Peyer's patch (tissue), 4 donors: Measurements from ENCODE around the gene TRIP11. TPM values are rescaled to one million over a fixed set of nuclear protein-coding genes. Genes with fewer than 3 reads are reported as not detected.

ENCODE experiments used
- DNase-seq, 3 donors: peaks; one replicate each; pipeline ENCODE4 v3.0.0-alpha.2; 2017 to 2019
- H3K27ac ChIP-seq, 4 donors: fragments of 200-600 bp; sonication (generic); one replicate each; pipeline ENCODE4 v1.5.1; 2016 to 2019
- H3K27me3 ChIP-seq, 2 donors: fragments of 200-600 bp; sonication (generic); one replicate each; pipeline ENCODE4 v1.5.1; 2019
- H3K36me3 ChIP-seq, 3 donors: fragments of 200-600 bp; sonication (generic); one replicate each; pipeline ENCODE4 v1.5.1; 2016 to 2019
- H3K4me1 ChIP-seq, 4 donors: fragments of 200-600 bp; sonication (generic); one replicate each; pipeline ENCODE4 v1.5.1; 2016 to 2019
- H3K4me3 ChIP-seq, 4 donors: fragments of 200-600 bp; sonication (generic); 1 replicate in 3 of 4; 2 replicates in 1 of 4; pipeline ENCODE4 v1.5.1; 2016 to 2019; ENCODE audit warnings: mild to moderate bottlenecking in 1 of 4
- H3K9me3 ChIP-seq, 4 donors: fragments of 200-600 bp; sonication (generic); one replicate each; pipeline ENCODE4 v1.5.1; 2016 to 2019; ENCODE audit warnings: mild to moderate bottlenecking in 1 of 4
- POLR2A ChIP-seq, 2 donors: fragments of 450-650 bp; IDR thresholded peaks; one replicate each; pipeline ENCODE4 v1.5.1; 2017; ENCODE audit warnings: antibody characterized with exemption in 2 of 2, mild to moderate bottlenecking in 2 of 2, moderate library complexity in 2 of 2
- total RNA-seq, 4 donors: library from RNA; depleted of rRNA; stranded (reverse); fragments of >200 nt; gene quantifications; one replicate each; pipeline ENCODE4 v1.1.0, GENCODE V29; 2016
- TF ChIP-seq, protein P1 (sequence below), 6 experiments: fragments of 450-650 bp in 4 of 6; fragments of 200-600 bp in 2 of 6; sonication (generic) in 1 of 6; IDR thresholded peaks; one replicate each; pipeline ENCODE4 v1.5.1; 2017 to 2019; ENCODE audit warnings: antibody characterized with exemption in 6 of 6, mild to moderate bottlenecking in 3 of 6, moderate library complexity in 1 of 6

The TRIP11 gene
- total RNA-seq, 4 donors from 2014 or later = 24.0 to 74.3 (median 44.7) TPM

DNA sequence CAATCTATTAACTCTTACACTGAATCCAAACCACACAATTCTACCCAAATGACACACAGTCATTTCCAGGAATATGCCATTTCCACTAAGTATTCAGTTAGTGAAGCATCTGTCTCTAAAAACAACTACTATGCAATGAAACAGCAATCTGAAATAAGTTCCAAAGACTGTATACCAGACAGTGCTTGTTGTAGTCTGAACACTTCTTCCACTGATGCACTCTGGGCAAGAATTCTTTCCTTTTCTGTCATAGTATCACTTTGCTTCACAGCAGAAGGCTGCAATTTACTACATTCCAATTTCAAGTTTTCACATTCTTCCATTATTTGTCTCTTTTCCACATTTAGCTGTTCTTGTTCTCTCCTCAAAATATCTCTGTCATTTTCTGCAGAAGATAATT is 25.8 kb downstream of the TRIP11 start:
- Histone ChIP-seq H3K27ac (no peak overlapping the region), H3K4me3 (no peak overlapping the region), H3K4me1 (no peaks in the 10 kb centered on the region), H3K27me3 (no peaks in the 10 kb centered on the region), H3K36me3 (peaks cover 0 to 81% (median 0%) of the 10 kb centered on the region in 3 donors), H3K9me3 (no peaks in the 10 kb centered on the region)
- no peak for DNase-seq
- TF ChIP-seq, protein P1, sequence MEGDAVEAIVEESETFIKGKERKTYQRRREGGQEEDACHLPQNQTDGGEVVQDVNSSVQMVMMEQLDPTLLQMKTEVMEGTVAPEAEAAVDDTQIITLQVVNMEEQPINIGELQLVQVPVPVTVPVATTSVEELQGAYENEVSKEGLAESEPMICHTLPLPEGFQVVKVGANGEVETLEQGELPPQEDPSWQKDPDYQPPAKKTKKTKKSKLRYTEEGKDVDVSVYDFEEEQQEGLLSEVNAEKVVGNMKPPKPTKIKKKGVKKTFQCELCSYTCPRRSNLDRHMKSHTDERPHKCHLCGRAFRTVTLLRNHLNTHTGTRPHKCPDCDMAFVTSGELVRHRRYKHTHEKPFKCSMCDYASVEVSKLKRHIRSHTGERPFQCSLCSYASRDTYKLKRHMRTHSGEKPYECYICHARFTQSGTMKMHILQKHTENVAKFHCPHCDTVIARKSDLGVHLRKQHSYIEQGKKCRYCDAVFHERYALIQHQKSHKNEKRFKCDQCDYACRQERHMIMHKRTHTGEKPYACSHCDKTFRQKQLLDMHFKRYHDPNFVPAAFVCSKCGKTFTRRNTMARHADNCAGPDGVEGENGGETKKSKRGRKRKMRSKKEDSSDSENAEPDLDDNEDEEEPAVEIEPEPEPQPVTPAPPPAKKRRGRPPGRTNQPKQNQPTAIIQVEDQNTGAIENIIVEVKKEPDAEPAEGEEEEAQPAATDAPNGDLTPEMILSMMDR (IDR thresholded peaks at IDR 0.05) = no peak
- TF ChIP-seq POLR2A (IDR thresholded peaks at IDR 0.05) = no peak

DNA sequence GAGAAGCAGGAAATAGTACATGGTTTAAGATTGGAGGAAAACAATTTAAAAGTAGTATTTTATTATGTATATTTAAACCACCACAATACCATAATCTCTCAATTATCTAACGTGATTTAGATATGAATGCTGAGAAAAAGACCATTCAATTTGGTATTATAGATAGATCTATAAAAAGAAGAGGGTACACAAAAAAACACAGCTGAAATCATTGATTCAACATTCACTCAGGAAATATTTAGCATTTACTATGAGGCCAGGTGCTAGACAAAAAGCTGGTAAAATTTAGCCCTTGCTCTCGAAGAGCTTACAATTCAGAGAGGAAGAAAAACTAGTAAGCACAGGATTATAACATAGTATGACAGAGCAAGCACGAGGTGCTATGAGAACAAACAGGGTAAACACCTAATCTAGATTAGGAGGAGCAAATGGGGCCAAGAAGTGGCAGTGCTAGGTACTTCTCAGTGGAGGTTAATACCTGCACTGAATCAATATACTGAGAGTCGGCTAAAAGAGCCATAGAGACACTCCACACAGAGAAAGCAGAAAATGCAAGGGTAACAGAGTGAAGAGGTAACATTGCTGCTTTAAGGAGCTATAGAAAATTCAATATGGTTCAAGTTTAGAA is 27.6 kb downstream of the TRIP11 start:
- no peak for DNase-seq
- H3K27me3 ChIP-seq = no peaks in the 10 kb centered on the region
- peaks cover 0 to 86% (median 0%) of the 10 kb centered on the region in 3 donors for H3K36me3 ChIP-seq
- TF ChIP-seq POLR2A (IDR thresholded peaks at IDR 0.05) = no peak
- TF ChIP-seq, protein P1 (IDR thresholded peaks at IDR 0.05) = no peak
- H3K9me3 ChIP-seq = no peaks in the 10 kb centered on the region
- no peak overlapping the region for H3K27ac ChIP-seq
- H3K4me1 ChIP-seq = no peaks in the 10 kb centered on the region
- no peak overlapping the region for H3K4me3 ChIP-seq

DNA sequence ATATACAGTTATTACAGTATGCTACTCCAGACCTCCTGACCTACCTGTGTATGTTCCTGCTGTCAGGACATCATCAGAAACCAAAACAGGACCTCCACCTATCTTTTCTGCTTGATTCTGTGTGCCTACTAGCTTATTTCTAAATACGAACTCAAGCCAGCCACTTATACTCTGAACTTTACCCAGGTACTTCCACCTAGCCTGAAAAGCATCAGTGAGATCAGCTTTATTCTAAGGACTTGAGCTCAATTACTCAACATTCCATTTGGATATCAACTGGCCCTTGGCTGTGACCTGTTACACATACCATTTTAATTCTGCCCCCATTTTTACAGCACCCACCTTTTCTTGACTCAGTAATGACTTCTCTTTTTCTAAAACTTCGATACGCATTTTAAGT is 29.2 kb downstream of the TRIP11 start:
- TF ChIP-seq, protein P1 (IDR thresholded peaks at IDR 0.05) = no peak
- TF ChIP-seq POLR2A (IDR thresholded peaks at IDR 0.05) = no peak
- Histone ChIP-seq H3K4me3 (no peak overlapping the region), H3K9me3 (no peaks in the 10 kb centered on the region), H3K27me3 (no peaks in the 10 kb centered on the region), H3K36me3 (peaks cover 0 to 86% (median 0%) of the 10 kb centered on the region in 3 donors), H3K4me1 (no peaks in the 10 kb centered on the region), H3K27ac (peak overlapping the region in 1 of 4 donors; percentile 4)
- no peak for DNase-seq

DNA sequence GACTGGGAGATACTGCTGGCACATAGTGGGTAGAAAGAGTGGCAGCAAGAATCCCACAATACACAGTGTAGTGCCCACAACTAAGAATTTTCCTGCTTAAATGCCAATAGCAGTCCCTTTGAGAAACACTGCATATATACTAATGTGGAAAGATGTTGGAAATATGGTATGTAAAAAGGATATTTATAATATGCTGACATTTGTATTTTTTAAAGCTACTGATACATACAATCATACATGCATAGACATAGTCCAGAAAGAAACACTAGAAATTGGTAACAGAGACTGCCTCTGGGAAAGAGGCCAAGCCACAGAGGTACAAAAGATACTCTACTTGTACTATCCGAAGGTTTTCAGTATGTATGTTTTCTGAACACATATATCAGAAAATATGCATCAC is 30.3 kb downstream of the TRIP11 start:
- TF ChIP-seq POLR2A (IDR thresholded peaks at IDR 0.05) = no peak
- TF ChIP-seq, protein P1 (IDR thresholded peaks at IDR 0.05) = no peak
- H3K36me3 ChIP-seq = peaks cover 0 to 86% (median 0%) of the 10 kb centered on the region in 3 donors

DNA sequence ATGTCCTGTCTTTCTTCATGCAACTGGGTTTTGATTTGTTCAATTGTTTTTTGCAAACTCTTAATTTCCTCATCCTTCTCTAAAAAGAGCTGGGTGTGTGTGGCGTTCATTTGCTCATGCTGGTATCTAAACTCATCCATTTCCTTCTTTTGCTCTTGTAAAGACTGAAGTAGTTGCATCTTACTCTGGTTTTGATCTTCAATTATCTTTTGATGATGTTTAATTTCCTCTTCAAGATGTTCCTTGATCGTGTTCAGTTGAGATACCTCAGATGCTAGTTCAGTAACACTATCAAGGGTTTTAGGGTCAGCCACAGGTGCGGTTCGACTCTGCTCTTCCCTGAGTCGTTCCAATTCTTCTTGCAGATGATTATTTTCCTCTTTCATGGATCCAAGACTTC is 34.8 kb downstream of the TRIP11 start:
- no peak for TF ChIP-seq POLR2A (IDR thresholded peaks at IDR 0.05)
- TF ChIP-seq, protein P1 (IDR thresholded peaks at IDR 0.05) = no peak
- no peaks in the 10 kb centered on the region for H3K4me1 ChIP-seq
- DNase-seq = no peak
- H3K27me3 ChIP-seq = no peaks in the 10 kb centered on the region
- H3K4me3 ChIP-seq = no peak overlapping the region
- peaks cover 0 to 56% (median 0%) of the 10 kb centered on the region in 3 donors for H3K36me3 ChIP-seq
- no peaks in the 10 kb centered on the region for H3K9me3 ChIP-seq
- H3K27ac ChIP-seq = no peak overlapping the region

More for the DNA sequence above, 30.3 kb downstream of the TRIP11 start:
- no peak overlapping the region for H3K4me3 ChIP-seq
- H3K27ac ChIP-seq = no peak overlapping the region
- H3K27me3 ChIP-seq = no peaks in the 10 kb centered on the region
- H3K9me3 ChIP-seq = no peaks in the 10 kb centered on the region
- H3K4me1 ChIP-seq = no peaks in the 10 kb centered on the region
- DNase-seq = no peak
